ENCODE results near the gene MICAL2. TPM values are rescaled to one million over a fixed set of nuclear protein-coding genes. Genes with fewer than 3 reads are reported as not detected.

Gene MICAL2
- total RNA-seq, 1 donor from 2014 or later, result 237 TPM

- Histone ChIP-seq H3K4me1 (peaks cover 0 to 15% of the 10 kb centered on the region in 2 donors), H3K27ac (no peak overlapping the region), H3K9me3 (no peaks in the 10 kb centered on the region), H3K36me3 (no peaks in the 10 kb centered on the region), H3K4me3 (no peak overlapping the region), H3K27me3 (no peaks in the 10 kb centered on the region)
- no peak for TF ChIP-seq CTCF (IDR thresholded peaks at IDR 0.05)
- intact Hi-C loops (cut with DNase I), result no loop called here
- no peak for DNase-seq (ENCODE audit: low spot score in 2 of 2)
These were observed 13.2 kb upstream of the MICAL2 start for GRCh38 chr11:12097219-12097618.

- H3K36me3 ChIP-seq, result no peaks in the 10 kb centered on the region
- intact Hi-C loops (cut with DNase I), result no loop called here
- no peak overlapping the region for H3K4me3 ChIP-seq
- no peak for DNase-seq (ENCODE audit: low spot score in 2 of 2)
- H3K27me3 ChIP-seq, result no peaks in the 10 kb centered on the region
- no peaks in the 10 kb centered on the region for H3K9me3 ChIP-seq
- TF ChIP-seq CTCF (IDR thresholded peaks at IDR 0.05), result no peak
- H3K27ac ChIP-seq, result no peak overlapping the region
- H3K4me1 ChIP-seq, result peaks cover 0 to 7% of the 10 kb centered on the region in 2 donors
These were observed 11.8 kb upstream of the MICAL2 start for GRCh38 chr11:12098601-12099000.

GRCh38 chr11:12099132-12099873 is 11.1 kb upstream of the MICAL2 start:
- TF ChIP-seq CTCF (IDR thresholded peaks at IDR 0.05), result no peak
- no peaks in the 10 kb centered on the region for H3K27me3 ChIP-seq
- no peak overlapping the region for H3K4me3 ChIP-seq
- DNase-seq (ENCODE audit: low spot score in 2 of 2), result no peak
- intact Hi-C loops (cut with DNase I), result no loop called here
- peaks cover 0 to 13% of the 10 kb centered on the region in 2 donors for H3K4me1 ChIP-seq
- no peaks in the 10 kb centered on the region for H3K36me3 ChIP-seq
- no peaks in the 10 kb centered on the region for H3K9me3 ChIP-seq
- H3K27ac ChIP-seq, result no peak overlapping the region

GRCh38 chr11:12100429-12100828 is 10.0 kb upstream of the MICAL2 start:
- H3K4me3 ChIP-seq, result no peak overlapping the region
- TF ChIP-seq CTCF (IDR thresholded peaks at IDR 0.05), result no peak
- DNase-seq (ENCODE audit: low spot score in 2 of 2), result no peak
- H3K9me3 ChIP-seq, result no peaks in the 10 kb centered on the region
- H3K36me3 ChIP-seq, result no peaks in the 10 kb centered on the region
- no peak overlapping the region for H3K27ac ChIP-seq
- intact Hi-C loops (cut with DNase I), result loop anchor here (10.0 kb wide), 1 partner anchor 786 kb away; no protein-coding TSS in a partner anchor
- peaks cover 0 to 15% of the 10 kb centered on the region in 2 donors for H3K4me1 ChIP-seq
- no peaks in the 10 kb centered on the region for H3K27me3 ChIP-seq

GRCh38 chr11:12100841-12101242 is 9.5 kb upstream of the MICAL2 start:
- intact Hi-C loops (cut with DNase I), result loop anchor here (10.0 kb wide), 1 partner anchor 786 kb away; no protein-coding TSS in a partner anchor
- DNase-seq (ENCODE audit: low spot score in 2 of 2), result no peak
- H3K27me3 ChIP-seq, result no peaks in the 10 kb centered on the region
- TF ChIP-seq CTCF (IDR thresholded peaks at IDR 0.05), result no peak
- no peak overlapping the region for H3K27ac ChIP-seq
- H3K9me3 ChIP-seq, result no peaks in the 10 kb centered on the region
- H3K36me3 ChIP-seq, result no peaks in the 10 kb centered on the region
- peaks cover 0 to 15% of the 10 kb centered on the region in 2 donors for H3K4me1 ChIP-seq
- H3K4me3 ChIP-seq, result no peak overlapping the region

All from ascending aorta (tissue), 2 donors.